HG02759 (cell line): ENCODE results near the gene FAM184A.

Source experiments
- ATAC-seq: cut with Tn5 transposase; IDR thresholded peaks from one replicate; pipeline ENCODE4 v1.9.1; 2021; ENCODE audit warnings: mild to moderate bottlenecking, moderate library complexity; ENCODE audit not compliant: unreplicated experiment

FAM184A gene

DNA sequence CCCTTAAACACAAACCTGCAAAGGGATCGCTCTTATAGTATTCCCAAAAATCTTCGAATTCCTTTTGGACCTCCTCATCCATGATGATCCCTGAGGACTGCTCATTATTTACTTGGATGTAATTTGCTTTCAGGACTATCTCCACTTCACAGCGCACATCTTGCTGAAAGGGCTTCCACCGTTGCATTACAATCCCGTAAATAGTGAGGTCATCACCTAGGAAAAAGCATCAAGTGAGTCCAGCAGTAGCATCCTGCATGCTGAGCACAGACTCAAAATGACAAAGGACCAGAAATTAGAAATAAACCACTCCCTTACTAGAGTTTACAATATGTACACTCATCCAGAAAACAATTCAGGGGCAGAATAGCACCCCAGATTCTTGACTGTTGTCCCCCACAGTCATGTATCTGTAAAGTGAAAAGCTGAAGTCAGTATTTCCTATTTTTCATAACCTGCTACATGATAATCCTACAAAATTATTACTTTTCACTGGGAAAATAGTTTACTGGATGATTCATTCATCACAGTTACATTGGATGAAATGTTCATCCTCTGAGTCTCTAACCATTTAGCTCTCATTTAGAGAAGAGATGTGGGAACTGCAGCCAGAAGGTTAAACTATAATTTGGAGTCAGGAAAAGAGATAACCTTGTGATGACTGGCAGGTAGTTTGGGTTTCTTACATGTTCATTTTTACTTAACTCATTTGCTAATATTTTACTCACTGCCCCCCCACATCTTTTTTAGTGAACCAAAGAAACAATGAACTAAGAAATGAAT lies 160.7 kb downstream of the FAM184A start:
- ATAC-seq = no peak

- no peak for ATAC-seq
These were observed 163.9 kb downstream of the FAM184A start for GRCh38 chr6:118914598-118914997.

DNA sequence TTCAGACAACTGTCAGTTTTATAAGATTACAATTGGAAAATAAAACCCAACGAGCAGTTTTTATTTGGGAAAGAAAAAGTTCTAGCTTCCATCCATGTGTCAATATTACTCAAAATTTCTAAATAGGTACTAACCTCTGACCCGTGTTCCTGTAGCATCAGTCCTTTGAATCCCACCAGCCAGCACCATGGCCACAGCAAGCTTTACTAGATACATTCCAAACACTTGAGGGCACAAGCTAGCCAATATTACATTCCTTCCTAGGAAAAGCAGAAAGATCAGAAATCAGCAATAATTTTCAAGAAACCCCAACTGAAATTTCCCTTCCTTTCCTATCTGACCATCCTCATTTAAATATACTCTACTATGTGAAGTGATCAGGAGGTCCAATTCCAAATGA lies 165.3 kb downstream of the FAM184A start:
- ATAC-seq = no peak

DNA sequence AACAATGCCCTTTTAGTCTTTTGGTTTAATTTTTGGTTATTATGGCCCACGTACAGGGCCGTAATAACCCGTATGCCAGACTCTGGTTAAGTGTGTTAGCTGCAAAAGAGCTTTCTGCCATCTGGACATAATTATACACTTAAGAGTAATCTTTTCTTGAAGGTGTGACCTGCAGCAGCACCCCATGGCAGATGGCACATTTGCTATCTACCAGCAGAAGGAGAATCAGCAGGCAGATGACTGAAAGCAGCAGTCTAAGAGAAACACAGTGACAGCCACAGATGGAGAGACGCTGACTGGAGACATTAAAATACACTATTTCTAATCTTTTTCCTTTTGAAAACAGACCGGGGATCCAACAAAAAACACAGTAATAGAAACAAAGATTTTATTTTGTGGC lies 165.8 kb downstream of the FAM184A start:
- ATAC-seq = no peak
